HCT116 (cell line): ENCODE results near the gene KAZN. TPM values are rescaled to one million over a fixed set of nuclear protein-coding genes. Genes with fewer than 3 reads are reported as not detected.

ENCODE experiments used
- ATAC-seq: fragments of 200-7000 bp; cut with Tn5 transposase; 2 replicates; pipeline ENCODE4 v1.9.1; 2020; ENCODE audit warnings: mild to moderate bottlenecking, moderate library complexity
- BruUV-seq: library from RNA; stranded (reverse); fragments of 400-500 nt; replicated peaks from 2 replicates; lab custom pipeline; 2021; lab: Mats Ljungman, UMichigan
- CTCF ChIA-PET: fragments of 300-600 bp; sonication (Branson Sonifier 250); formaldehyde crosslinking; loops from one replicate; lab custom pipeline; 2021; ENCODE audit warnings: antibody characterized with exemption; lab: Charles Lee
- POLR2A ChIA-PET: fragments of 300-600, 350-600 bp; sonication (Branson Sonifier 250); formaldehyde crosslinking; loops from one replicate; lab custom pipeline; 2021; ENCODE audit warnings: antibody characterized with exemption; lab: Charles Lee
- RAD21 ChIA-PET, 2 experiments: fragments of 300-600 bp; sonication (Branson Sonifier 250); formaldehyde crosslinking; loops; one replicate each; lab custom pipeline; 2023; ENCODE audit warnings: low total read pairs in 2 of 2; ENCODE audit not compliant: uncharacterized antibody in 2 of 2, unreplicated experiment in 2 of 2, low non-redundant PET in 1 of 2; lab: Charles Lee
- DNase-seq: peaks from one replicate; pipeline ENCODE4 v3.0.0-alpha.2; 2010; ENCODE audit warnings: low read depth, low spot score
- H2AFZ ChIP-seq: fragments of 200-600 bp; shearing (Covaris generic), sonication (generic); 2 replicates; pipeline ENCODE4 v1.6.1; 2017; ENCODE audit warnings: low read depth, mixed run types, mixed read lengths, antibody characterized with exemption, low read length; ENCODE audit not compliant: poor library complexity, severe bottlenecking
- H3K27ac ChIP-seq: 2 replicates; pipeline ENCODE4 v1.5.1; 2012; ENCODE audit warnings: low read depth, low read length
- H3K27me3 ChIP-seq: fragments of 200-600 bp; sonication (generic); 2 replicates; pipeline ENCODE4 v1.6.1; 2016; ENCODE audit warnings: mixed run types, low read length, mixed read lengths; ENCODE audit not compliant: insufficient read depth
- H3K36me3 ChIP-seq, 2 experiments: fragments of 200-500 bp in 1 of 2; fragments of 200-600 bp in 1 of 2; sonication (Bioruptor generic) in 1 of 2; sonication (generic) in 1 of 2; 2 replicates each; pipeline versions ENCODE4 v1.5.1 to v1.6.1; 2014 to 2016; ENCODE audit warnings: low read length in 2 of 2, inconsistent platforms in 1 of 2, mixed read lengths in 1 of 2, mixed run types in 1 of 2; ENCODE audit not compliant: insufficient read depth in 2 of 2, control insufficient read depth in 1 of 2
- H3K4me1 ChIP-seq, 2 experiments: fragments of 200-600 bp in 1 of 2; sonication (generic) in 1 of 2; 2 replicates each; pipeline versions ENCODE4 v1.5.1 to v1.6.1; 2012 to 2017; ENCODE audit warnings: low read length in 2 of 2, inconsistent platforms in 1 of 2, mild to moderate bottlenecking in 1 of 2, mixed read lengths in 1 of 2, mixed run types in 1 of 2, moderate library complexity in 1 of 2; ENCODE audit not compliant: insufficient read depth in 2 of 2, control insufficient read depth in 1 of 2
- H3K4me2 ChIP-seq: fragments of 200-600 bp; sonication (generic); 2 replicates; pipeline ENCODE4 v1.6.1; 2017; ENCODE audit warnings: mixed run types, low read length, mixed read lengths
- H3K4me3 ChIP-seq, 2 experiments: fragments of 200-600 bp in 1 of 2; sonication (generic) in 1 of 2; replicated peaks in 1 of 2; 2 replicates each; pipeline ENCODE4 v1.5.1; 2011 to 2016; ENCODE audit warnings: low read length in 2 of 2, control low read depth in 1 of 2, low read depth in 1 of 2, mild to moderate bottlenecking in 1 of 2, mixed read lengths in 1 of 2, mixed run types in 1 of 2
- H3K79me2 ChIP-seq: fragments of 200-600 bp; sonication (generic); 2 replicates; pipeline ENCODE4 v1.6.1; 2017; ENCODE audit warnings: mild to moderate bottlenecking, mixed run types, low read length, moderate library complexity, mixed read lengths; ENCODE audit not compliant: insufficient read depth
- H3K9ac ChIP-seq: fragments of 200-600 bp; sonication (generic); 2 replicates; pipeline ENCODE4 v1.6.1; 2016; ENCODE audit warnings: low read length, mixed read lengths
- H3K9me2 ChIP-seq: fragments of 200-600 bp; sonication (generic), shearing (Covaris generic); 2 replicates; pipeline ENCODE4 v1.6.1; 2017; ENCODE audit warnings: mixed run types, mild to moderate bottlenecking, moderate library complexity; ENCODE audit not compliant: insufficient read depth
- H3K9me3 ChIP-seq, 2 experiments: fragments of 200-500 bp in 1 of 2; fragments of 200-600 bp in 1 of 2; sonication (Bioruptor generic) in 1 of 2; sonication (generic) in 1 of 2; 2 replicates each; pipeline ENCODE4 v1.6.1; 2014 to 2017; ENCODE audit warnings: low read length in 2 of 2, mixed read lengths in 2 of 2, inconsistent platforms in 1 of 2, low read depth in 1 of 2, mild to moderate bottlenecking in 1 of 2, mixed run types in 1 of 2, moderate library complexity in 1 of 2; ENCODE audit not compliant: control insufficient read depth in 1 of 2, insufficient read depth in 1 of 2
- H4K20me1 ChIP-seq: fragments of 200-600 bp; sonication (generic), shearing (Covaris generic); 2 replicates; pipeline ENCODE4 v1.6.1; 2017; ENCODE audit warnings: mixed run types, mild to moderate bottlenecking, moderate library complexity; ENCODE audit not compliant: insufficient read depth
- CBX3 ChIP-seq: IDR thresholded peaks from 2 replicates; pipeline ENCODE4 v1.6.1; 2012; ENCODE audit warnings: low read depth
- CTCF ChIP-seq, 3 experiments: fragments of 200-600 bp in 1 of 3; sonication (generic) in 1 of 3; IDR thresholded peaks in 2 of 3; conservative IDR thresholded peaks in 1 of 3; 2 replicates each; pipeline ENCODE4 v1.5.1; 2012 to 2017; ENCODE audit warnings: low read depth in 2 of 3, low read length in 2 of 3, antibody characterized with exemption in 1 of 3, borderline replicate concordance in 1 of 3, control low read depth in 1 of 3, mild to moderate bottlenecking in 1 of 3, mixed read lengths in 1 of 3, mixed run types in 1 of 3, moderate library complexity in 1 of 3; ENCODE audit not compliant: insufficient read depth in 1 of 3
- FOSL1 ChIP-seq: IDR thresholded peaks from 2 replicates; pipeline ENCODE4 v1.6.1; 2012; ENCODE audit warnings: low read depth
- JUND ChIP-seq: IDR thresholded peaks from 2 replicates; pipeline ENCODE4 v1.6.1; 2012
- MAX ChIP-seq: IDR thresholded peaks from 2 replicates; pipeline ENCODE4 v1.6.1; 2012
- POLR2A ChIP-seq: IDR thresholded peaks from 2 replicates; pipeline ENCODE4 v1.7.0; 2011; ENCODE audit warnings: borderline replicate concordance; ENCODE audit not compliant: insufficient read depth, insufficient read length; ENCODE audit errors: extremely low read depth
- RAD21 ChIP-seq: IDR thresholded peaks from 2 replicates; pipeline ENCODE4 v1.6.1; 2012; ENCODE audit warnings: low read depth, mild to moderate bottlenecking
- SIN3A ChIP-seq: IDR thresholded peaks from 2 replicates; pipeline ENCODE4 v1.6.1; 2012; ENCODE audit warnings: low read depth
- TCF7L2 ChIP-seq: IDR thresholded peaks from 2 replicates; pipeline ENCODE4 v1.7.0; 2011; ENCODE audit warnings: borderline replicate concordance, inconsistent platforms; ENCODE audit not compliant: insufficient read depth, insufficient read length; ENCODE audit errors: extremely low read depth
- ZFX ChIP-seq: fragments of 450-650 bp; IDR thresholded peaks from 2 replicates; pipeline ENCODE4 v1.6.1; 2017
- ZNF274 ChIP-seq: fragments of 200-500 bp; sonication (Bioruptor generic); IDR thresholded peaks from 2 replicates; pipeline ENCODE4 v1.6.1; 2014; ENCODE audit warnings: mild to moderate bottlenecking, low read depth, low read length, inconsistent platforms
- intact Hi-C: fragments of 100-400 bp; cut with micrococcal nuclease; formaldehyde crosslinking; loops from 2 replicates; pipeline ENCODE4 v1.10.0; 2022
- total RNA-seq: library from RNA; stranded (reverse); gene quantifications from one replicate; pipeline ENCODE4 v1.2.1, GENCODE V29; 2021; ENCODE audit not compliant: unreplicated experiment
- TF ChIP-seq, protein P1 (sequence below): IDR thresholded peaks from 2 replicates; pipeline ENCODE4 v1.6.1; 2011; ENCODE audit warnings: mild to moderate bottlenecking, low read length, moderate library complexity; ENCODE audit not compliant: insufficient replicate concordance; ENCODE audit errors: extremely low read depth

Gene KAZN
- total RNA-seq, 1 experiment from 2014 or later, result 13.4 TPM

DNA sequence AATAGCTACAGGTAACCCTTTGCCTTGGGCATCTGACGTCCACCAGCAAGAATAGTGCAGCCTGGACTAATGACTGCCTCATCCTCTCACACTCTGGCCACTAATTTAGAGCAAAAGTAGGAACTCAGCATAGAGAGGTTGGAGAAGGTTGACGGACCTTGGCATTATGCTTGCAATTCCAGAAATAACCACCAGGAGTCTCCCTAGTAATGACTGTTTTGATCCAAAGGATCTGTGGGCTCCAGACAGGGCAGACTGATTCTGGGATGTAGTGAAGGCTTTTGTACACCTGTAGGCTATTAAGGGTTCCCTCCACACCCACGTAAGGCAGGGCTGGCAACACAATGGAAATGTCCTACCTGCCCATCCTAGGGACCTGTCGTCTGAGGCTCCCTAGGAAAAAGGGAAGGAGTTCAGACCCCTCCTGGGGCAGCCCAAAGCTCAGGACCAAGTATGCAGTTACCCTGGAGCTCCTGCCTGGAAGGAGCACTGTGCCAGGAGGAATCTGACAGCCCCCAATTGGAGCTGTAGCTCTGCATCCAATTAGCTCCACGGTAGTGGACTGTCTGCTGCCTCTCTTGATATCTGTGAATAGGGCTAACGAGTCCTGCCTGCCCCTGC is 464.1 kb downstream of the KAZN start:
- Histone ChIP-seq H3K4me2 (no peak overlapping the region), H3K9me2 (no peaks in the 10 kb centered on the region), H3K9me3 (no peaks in the 10 kb centered on the region), H3K27ac (no peak overlapping the region), H3K4me3 (no peak overlapping the region), H4K20me1 (no peaks in the 10 kb centered on the region), H3K79me2 (no peaks in the 10 kb centered on the region), H3K36me3 (peaks cover 2 to 9% of the 10 kb centered on the region in 2 experiments; a peak in 1 of 4 replicates), H3K27me3 (no peaks in the 10 kb centered on the region), H2AFZ (no peak overlapping the region), H3K9ac (no peak overlapping the region), H3K4me1 (peaks cover 0 to 6% of the 10 kb centered on the region in 2 experiments; a peak in 1 of 4 replicates)
- CTCF ChIA-PET, result no interaction called here
- RAD21 ChIA-PET, result no interaction called here
- DNase-seq (no peak), ATAC-seq (peak; percentile 28; the same call in 1 of the 2 replicates)
- BruUV-seq, result no TSS peak
- peak; percentile 60 for TF ChIP-seq RAD21
- TF ChIP-seq JUND, result no peak
- TF ChIP-seq CTCF (IDR thresholded peaks at IDR 0.05 in 2 of 3, conservative IDR thresholded peaks at IDR 0.05 in 1 of 3; ENCODE audit: borderline replicate concordance in 1 of 3, insufficient read depth in 1 of 3, low read depth in 2 of 3, low read length in 2 of 3), result peak; percentile 45 to 90 (median 67); a peak in 5 of 6 replicates
- intact Hi-C loops, result loop anchor here (2.0 kb wide), 1 partner anchor 38 kb away; no protein-coding TSS in a partner anchor
- POLR2A ChIA-PET, result no interaction called here

DNA sequence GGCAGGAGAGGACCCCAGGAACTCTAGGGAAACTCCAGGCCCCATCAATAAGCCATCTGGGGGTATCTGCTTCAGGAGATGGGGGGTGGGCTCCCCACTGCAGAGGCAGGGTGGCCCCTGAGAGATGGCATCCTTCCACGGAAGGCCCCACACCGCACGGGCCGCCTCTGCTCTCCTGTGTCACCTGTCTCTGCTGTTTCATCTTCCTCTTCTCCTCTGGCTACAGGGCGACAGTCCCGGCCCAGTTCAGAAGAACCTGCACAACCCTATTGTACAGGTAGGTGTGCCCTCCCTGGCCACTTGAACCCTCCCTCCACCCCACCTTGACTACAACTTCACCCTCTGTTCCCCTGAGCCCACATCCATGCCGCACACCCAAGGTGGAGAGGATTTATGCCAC is 464.9 kb downstream of the KAZN start:
- Histone ChIP-seq H3K9ac (no peak overlapping the region), H3K9me2 (no peaks in the 10 kb centered on the region), H3K36me3 (peaks cover 2 to 9% of the 10 kb centered on the region in 2 experiments; a peak in 1 of 4 replicates), H3K4me1 (peaks cover 0 to 6% of the 10 kb centered on the region in 2 experiments; a peak in 1 of 4 replicates), H3K4me3 (no peak overlapping the region), H3K9me3 (no peaks in the 10 kb centered on the region), H2AFZ (no peak overlapping the region), H4K20me1 (no peaks in the 10 kb centered on the region), H3K27ac (no peak overlapping the region), H3K79me2 (no peaks in the 10 kb centered on the region), H3K27me3 (no peaks in the 10 kb centered on the region), H3K4me2 (no peak overlapping the region)
- intact Hi-C loops, result loop anchor here (2.0 kb wide), 1 partner anchor 37 kb away; no protein-coding TSS in a partner anchor
- no peak for DNase-seq
- CTCF ChIA-PET, result no interaction called here
- no TSS peak for BruUV-seq
- RAD21 ChIA-PET, result no interaction called here
- ATAC-seq, result no peak
- POLR2A ChIA-PET, result no interaction called here
- TF ChIP-seq ZNF274 (no peak), POLR2A (no peak), MAX (no peak), CBX3 (no peak), CTCF (IDR thresholded peaks at IDR 0.05 in 2 of 3, conservative IDR thresholded peaks at IDR 0.05 in 1 of 3; ENCODE audit: borderline replicate concordance in 1 of 3, insufficient read depth in 1 of 3, low read depth in 2 of 3, low read length in 2 of 3) (no peak), FOSL1 (no peak), SIN3A (no peak), RAD21 (no peak), JUND (no peak), TCF7L2 (no peak), ZFX (no peak)
- TF ChIP-seq, protein P1, sequence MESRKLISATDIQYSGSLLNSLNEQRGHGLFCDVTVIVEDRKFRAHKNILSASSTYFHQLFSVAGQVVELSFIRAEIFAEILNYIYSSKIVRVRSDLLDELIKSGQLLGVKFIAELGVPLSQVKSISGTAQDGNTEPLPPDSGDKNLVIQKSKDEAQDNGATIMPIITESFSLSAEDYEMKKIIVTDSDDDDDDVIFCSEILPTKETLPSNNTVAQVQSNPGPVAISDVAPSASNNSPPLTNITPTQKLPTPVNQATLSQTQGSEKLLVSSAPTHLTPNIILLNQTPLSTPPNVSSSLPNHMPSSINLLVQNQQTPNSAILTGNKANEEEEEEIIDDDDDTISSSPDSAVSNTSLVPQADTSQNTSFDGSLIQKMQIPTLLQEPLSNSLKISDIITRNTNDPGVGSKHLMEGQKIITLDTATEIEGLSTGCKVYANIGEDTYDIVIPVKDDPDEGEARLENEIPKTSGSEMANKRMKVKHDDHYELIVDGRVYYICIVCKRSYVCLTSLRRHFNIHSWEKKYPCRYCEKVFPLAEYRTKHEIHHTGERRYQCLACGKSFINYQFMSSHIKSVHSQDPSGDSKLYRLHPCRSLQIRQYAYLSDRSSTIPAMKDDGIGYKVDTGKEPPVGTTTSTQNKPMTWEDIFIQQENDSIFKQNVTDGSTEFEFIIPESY, result no peak
